GM06990 (cell line): ENCODE data around the gene CLPTM1.
"Not testable (repeated sequence)": the region's sequence is repeated elsewhere in the genome, so short reads cannot be mapped to it uniquely, and the experiment has no call there.

Experiments
- DNase-seq: peaks from one replicate; pipeline ENCODE4 v3.0.0-alpha.2; 2011; ENCODE audit not compliant: insufficient read length; ENCODE audit errors: extremely low read depth
- H3K27me3 ChIP-seq: replicated peaks from 2 replicates; pipeline ENCODE4 v1.6.0; 2011; ENCODE audit warnings: low read length; ENCODE audit not compliant: control insufficient read depth, insufficient read depth
- H3K36me3 ChIP-seq: 2 replicates; pipeline ENCODE4 v1.5.1; 2011; ENCODE audit warnings: low read length; ENCODE audit not compliant: control insufficient read depth, insufficient read depth
- H3K4me3 ChIP-seq: replicated peaks from 2 replicates; pipeline ENCODE4 v1.5.1; 2011; ENCODE audit warnings: low read depth, mild to moderate bottlenecking, control low read depth, low read length
- CTCF ChIP-seq: IDR thresholded peaks from 2 replicates; pipeline ENCODE4 v1.5.1; 2011; ENCODE audit warnings: low read length, control low read depth, mild to moderate bottlenecking, inconsistent platforms; ENCODE audit not compliant: insufficient read depth, poor library complexity, severe bottlenecking

The CLPTM1 gene

DNA sequence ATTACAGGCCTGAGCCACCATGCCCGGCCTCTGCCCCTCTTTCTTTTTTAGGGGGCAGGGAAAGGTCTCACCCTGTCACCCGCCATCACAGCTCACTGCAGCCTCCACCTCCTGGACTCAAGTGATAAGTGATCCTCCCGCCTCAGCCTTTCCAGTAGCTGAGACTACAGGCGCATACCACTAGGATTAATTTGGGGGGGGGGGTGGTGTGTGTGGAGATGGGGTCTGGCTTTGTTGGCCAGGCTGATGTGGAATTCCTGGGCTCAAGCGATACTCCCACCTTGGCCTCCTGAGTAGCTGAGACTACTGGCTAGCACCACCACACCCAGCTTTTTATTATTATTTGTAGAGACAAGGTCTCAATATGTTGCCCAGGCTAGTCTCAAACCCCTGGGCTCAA lies 45.4 kb upstream of the CLPTM1 start:
- Histone ChIP-seq H3K36me3 (no peaks in the 10 kb centered on the region), H3K27me3 (no peaks in the 10 kb centered on the region; the same call in 1 of the 2 replicates), H3K4me3 (no peak overlapping the region)
- DNase-seq: no peak
- TF ChIP-seq CTCF: no peak

DNA sequence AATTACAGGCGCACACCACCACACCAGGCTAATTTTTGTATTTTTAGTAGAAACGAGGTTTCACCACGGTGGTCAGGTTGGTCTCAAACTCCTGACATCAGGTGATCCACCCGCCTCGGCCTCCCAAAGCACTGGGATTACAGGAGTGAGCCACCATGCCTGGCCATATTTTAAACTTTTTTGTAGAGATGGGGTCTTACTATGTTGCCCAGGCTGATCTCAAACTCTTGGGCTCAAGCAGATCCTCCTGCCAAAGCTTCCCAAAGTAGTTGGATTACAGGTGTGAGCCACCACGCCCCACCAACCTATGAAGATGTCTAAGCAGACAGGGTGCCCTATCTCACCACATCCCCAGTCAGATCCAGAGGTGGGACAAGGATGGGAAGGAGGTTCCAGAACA lies 43.3 kb upstream of the CLPTM1 start:
- H3K4me3 ChIP-seq, H3K36me3 ChIP-seq, H3K27me3 ChIP-seq, DNase-seq: not testable (repeated sequence)

DNA sequence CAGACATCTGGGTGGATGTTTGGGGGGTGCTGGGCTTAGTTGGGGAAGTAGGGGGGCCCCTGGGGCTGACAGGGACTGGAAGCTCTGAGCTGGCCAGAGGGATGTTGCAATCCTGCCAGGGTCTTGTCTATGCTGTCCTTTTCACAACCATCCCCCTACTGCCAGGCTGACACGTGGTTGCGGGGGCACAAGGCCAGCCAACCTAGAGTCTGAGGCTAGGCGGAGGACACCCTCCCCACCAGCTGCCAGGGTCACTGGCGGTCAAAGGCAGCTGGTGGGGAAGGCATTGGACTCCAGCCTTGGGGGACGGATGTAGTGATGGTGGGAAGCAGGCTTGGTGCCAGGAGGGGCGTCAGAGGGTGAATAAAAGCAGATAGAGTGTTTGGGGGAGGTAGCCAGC lies 42.3 kb upstream of the CLPTM1 start:
- TF ChIP-seq CTCF: no peak
- no peak overlapping the region for H3K4me3 ChIP-seq
- no peaks in the 10 kb centered on the region for H3K27me3 ChIP-seq
- H3K36me3 ChIP-seq: no peaks in the 10 kb centered on the region
- no peak for DNase-seq

- H3K27me3 ChIP-seq, H3K36me3 ChIP-seq, H3K4me3 ChIP-seq, DNase-seq: not testable (repeated sequence)
These were observed 41.4 kb upstream of the CLPTM1 start for GRCh38 chr19:44913512-44914432.

- H3K4me3 ChIP-seq: peak within 1 kb of the TSS; percentile 60
- peak; percentile 82 for DNase-seq
- H3K36me3 ChIP-seq, H3K27me3 ChIP-seq: not testable (repeated sequence)
These were observed 40.6 kb upstream of the CLPTM1 start, which contains the start of gene APOC1 for GRCh38 chr19:44914433-44915206. Gene APOC1 (plus strand): TSS chr19:44914608. CDS start chr19:44914892, 284 bp downstream.

GRCh38 chr19:44924243-44924725 lies 30.9 kb upstream of the CLPTM1 start:
- no peak for TF ChIP-seq CTCF
- H3K36me3 ChIP-seq: no peaks in the 10 kb centered on the region
- peaks cover 1% of the 10 kb centered on the region; the same call in 1 of the 2 replicates for H3K27me3 ChIP-seq
- no peak overlapping the region for H3K4me3 ChIP-seq
- no peak for DNase-seq
